KMS-11 (cell line): Measurements from ENCODE around the gene CASP8AP2.

Experiments used
- H2AFZ ChIP-seq: fragments of 200-600 bp; sonication (generic); 2 replicates; pipeline ENCODE4 v1.6.1; 2016; ENCODE audit warnings: antibody characterized with exemption, mixed run types, low read depth
- H3K27ac ChIP-seq: fragments of 200-600 bp; sonication (generic); 2 replicates; pipeline ENCODE4 v1.6.1; 2016; ENCODE audit warnings: mild to moderate bottlenecking, mixed run types
- H3K27me3 ChIP-seq: fragments of 200-600 bp; sonication (generic); 2 replicates; pipeline ENCODE4 v1.6.1; 2017; ENCODE audit warnings: mild to moderate bottlenecking, low read depth, mixed run types, moderate library complexity; ENCODE audit not compliant: insufficient read depth
- H3K36me3 ChIP-seq: fragments of 200-600 bp; sonication (generic); 2 replicates; pipeline ENCODE4 v1.6.1; 2017; ENCODE audit warnings: mild to moderate bottlenecking, mixed run types; ENCODE audit not compliant: insufficient read depth
- H3K4me1 ChIP-seq: fragments of 200-600 bp; sonication (generic); 2 replicates; pipeline ENCODE4 v1.6.1; 2016; ENCODE audit warnings: mild to moderate bottlenecking, low read depth, mixed run types; ENCODE audit not compliant: poor library complexity, severe bottlenecking
- H3K4me2 ChIP-seq: fragments of 200-600 bp; sonication (generic); 2 replicates; pipeline ENCODE4 v1.7.0; 2016; ENCODE audit warnings: mild to moderate bottlenecking, mixed run types
- H3K4me3 ChIP-seq: fragments of 200-600 bp; sonication (generic); IDR thresholded peaks from 2 replicates; pipeline ENCODE4 v1.6.1; 2017; ENCODE audit warnings: low read depth, low read length, mixed read lengths; ENCODE audit not compliant: insufficient read depth
- H3K79me2 ChIP-seq: fragments of 200-600 bp; sonication (generic); 2 replicates; pipeline ENCODE4 v1.6.1; 2016; ENCODE audit warnings: low read depth, mixed run types; ENCODE audit not compliant: insufficient read depth
- H3K9ac ChIP-seq: fragments of 200-600 bp; sonication (generic); 2 replicates; pipeline ENCODE4 v1.6.1; 2016; ENCODE audit warnings: mild to moderate bottlenecking, mixed run types
- H4K20me1 ChIP-seq: fragments of 200-600 bp; sonication (generic); 2 replicates; pipeline ENCODE4 v1.6.1; 2016; ENCODE audit warnings: mild to moderate bottlenecking, mixed run types; ENCODE audit not compliant: insufficient read depth
- CTCF ChIP-seq: fragments of 200-600 bp; sonication (generic); conservative IDR thresholded peaks from 2 replicates; pipeline ENCODE4 v1.6.1; 2017; ENCODE audit warnings: low read depth, mild to moderate bottlenecking, antibody characterized with exemption, low read length, moderate library complexity, mixed read lengths

The CASP8AP2 gene

GRCh38 chr6:89797317-89797716 lies 32.4 kb upstream of the CASP8AP2 start:
- Histone ChIP-seq H3K27ac (no peak overlapping the region), H3K4me2 (no peak overlapping the region), H3K9ac (no peak overlapping the region), H3K4me1 (peaks cover 29% of the 10 kb centered on the region), H3K4me3 (no peak overlapping the region), H3K36me3 (no peaks in the 10 kb centered on the region), H3K79me2 (peaks cover 8% of the 10 kb centered on the region; the same call in 1 of the 2 replicates), H3K27me3 (no peaks in the 10 kb centered on the region), H4K20me1 (no peaks in the 10 kb centered on the region), H2AFZ (no peak overlapping the region)
- TF ChIP-seq CTCF, result no peak

GRCh38 chr6:89799096-89799495 lies 30.6 kb upstream of the CASP8AP2 start:
- Histone ChIP-seq H3K79me2 (peaks cover 8% of the 10 kb centered on the region; the same call in 1 of the 2 replicates), H2AFZ (no peak overlapping the region), H3K9ac (no peak overlapping the region), H3K36me3 (no peaks in the 10 kb centered on the region), H3K27ac (no peak overlapping the region), H3K4me2 (no peak overlapping the region), H3K27me3 (no peaks in the 10 kb centered on the region), H3K4me3 (no peak overlapping the region), H3K4me1 (peaks cover 12% of the 10 kb centered on the region), H4K20me1 (no peaks in the 10 kb centered on the region)
- no peak for TF ChIP-seq CTCF

- no peak overlapping the region for H3K9ac ChIP-seq
- no peaks in the 10 kb centered on the region for H3K27me3 ChIP-seq
- peaks cover 8% of the 10 kb centered on the region; the same call in 1 of the 2 replicates for H3K79me2 ChIP-seq
- H2AFZ ChIP-seq, result no peak overlapping the region
- H4K20me1 ChIP-seq, result no peaks in the 10 kb centered on the region
- no peak for TF ChIP-seq CTCF
- peaks cover 5% of the 10 kb centered on the region for H3K4me1 ChIP-seq
- H3K36me3 ChIP-seq, result no peaks in the 10 kb centered on the region
- no peak overlapping the region for H3K27ac ChIP-seq
- H3K4me3 ChIP-seq, result no peak overlapping the region
- H3K4me2 ChIP-seq, result no peak overlapping the region
Measured at GRCh38 chr6:89799756-89800155, 29.9 kb upstream of the CASP8AP2 start.

GRCh38 chr6:89803271-89803670 lies 26.4 kb upstream of the CASP8AP2 start:
- Histone ChIP-seq H3K4me1 (no peaks in the 10 kb centered on the region), H3K4me3 (no peak overlapping the region), H3K27me3 (no peaks in the 10 kb centered on the region), H3K27ac (no peak overlapping the region), H3K9ac (no peak overlapping the region), H3K4me2 (no peak overlapping the region), H4K20me1 (no peaks in the 10 kb centered on the region), H2AFZ (no peak overlapping the region), H3K79me2 (peaks cover 31% of the 10 kb centered on the region; the same call in 1 of the 2 replicates), H3K36me3 (no peaks in the 10 kb centered on the region)
- no peak for TF ChIP-seq CTCF
